ENCODE data around the gene PTPRE. TPM values are rescaled to one million over a fixed set of nuclear protein-coding genes. Genes with fewer than 3 reads are reported as not detected.

PTPRE gene
- total RNA-seq, 1 donor from 2014 or later, result 12.8 TPM

DNA sequence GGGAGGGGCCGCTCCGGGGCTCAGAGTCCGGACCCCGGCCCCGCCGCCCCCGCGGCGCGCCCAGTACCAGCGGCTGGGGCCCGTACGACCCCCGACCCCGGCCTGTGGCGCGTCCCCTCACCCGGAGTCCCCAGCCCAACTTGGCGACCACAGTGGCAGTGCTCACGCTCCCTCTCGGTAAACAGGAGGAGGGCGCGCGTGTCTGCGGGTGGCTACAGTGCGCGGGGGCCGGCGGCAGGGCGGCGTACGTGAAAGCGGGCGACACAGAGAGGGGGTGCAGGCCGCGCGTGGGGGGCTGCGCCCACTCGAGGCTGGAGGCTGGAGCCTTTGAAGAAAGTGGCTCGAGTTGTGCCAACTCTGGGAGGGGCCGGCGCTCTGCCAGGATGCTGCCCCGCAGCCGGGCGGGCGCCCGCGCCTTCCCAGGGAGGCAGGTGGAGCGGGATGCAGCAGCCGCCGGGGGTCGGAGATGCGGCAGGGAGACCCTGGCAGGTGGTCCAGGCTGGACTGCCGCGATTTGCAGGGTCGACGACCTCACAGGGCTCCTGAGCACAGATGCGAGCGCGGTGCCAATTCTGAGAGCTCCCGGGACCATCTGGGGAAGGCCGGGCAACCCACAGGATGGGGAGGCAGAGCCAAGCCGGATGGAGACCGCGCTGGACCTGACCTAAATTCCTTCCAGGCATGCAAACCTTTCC is 655 bp downstream of the PTPRE start:
- DNase-seq (ENCODE audit: low spot score), result no peak

DNA sequence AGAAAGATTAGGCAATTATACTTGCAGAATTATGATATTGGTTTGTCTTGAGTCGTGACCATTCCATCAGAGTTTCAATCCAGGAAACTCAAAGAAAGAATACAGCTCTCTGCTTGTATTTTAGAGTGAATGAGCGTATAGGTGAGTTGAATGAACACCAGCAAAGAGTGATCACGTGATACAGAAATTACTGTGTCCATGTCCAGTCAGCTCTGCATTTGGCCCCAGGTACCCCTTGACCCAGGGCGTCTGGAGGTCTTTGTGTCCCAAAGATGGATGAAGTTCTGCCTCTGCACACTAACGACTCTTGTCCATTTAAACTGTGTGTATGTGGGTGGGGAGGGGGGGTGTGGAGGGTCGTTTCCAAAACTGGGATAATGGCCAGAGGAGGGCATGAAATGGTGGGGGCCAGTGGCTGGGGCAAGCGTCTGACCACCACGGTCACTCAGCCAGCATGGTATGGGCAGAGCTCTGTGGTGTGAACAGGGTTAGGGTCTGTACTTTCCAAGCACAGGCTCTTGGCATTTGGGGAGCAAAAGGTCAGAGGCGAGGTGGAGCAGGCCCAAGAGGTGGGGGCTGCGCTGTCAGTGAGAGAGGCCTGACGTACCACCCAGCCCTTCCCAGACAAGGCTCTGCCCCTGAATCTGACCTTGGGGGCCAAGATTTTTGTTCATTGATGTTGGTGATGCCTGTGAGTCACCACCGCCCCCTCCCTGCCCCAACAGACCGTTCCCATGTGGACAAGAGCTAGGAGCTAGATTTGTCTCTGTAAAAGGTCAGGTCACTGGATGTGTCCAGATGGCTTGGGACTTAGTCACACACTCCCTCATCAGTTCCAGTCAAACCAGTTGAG is 1.4 kb downstream of the PTPRE start:
- no peak for DNase-seq (ENCODE audit: low spot score)

DNA sequence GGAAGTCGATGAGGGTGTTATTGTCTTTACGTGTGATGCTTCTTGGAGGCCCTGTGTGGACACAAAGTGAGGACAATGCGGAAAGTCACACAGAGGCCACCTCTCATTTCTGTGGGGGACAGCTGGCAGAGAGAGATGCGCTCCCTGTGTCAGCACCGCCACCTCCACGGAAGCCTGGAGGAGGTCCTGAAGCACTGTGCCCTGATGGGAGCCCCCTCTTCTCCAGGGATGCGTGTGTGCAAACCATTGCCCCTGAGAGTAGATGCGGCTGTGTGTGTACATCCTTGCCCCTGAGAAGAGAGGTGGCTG is 2.0 kb downstream of the PTPRE start:
- no peak for DNase-seq (ENCODE audit: low spot score)

DNA sequence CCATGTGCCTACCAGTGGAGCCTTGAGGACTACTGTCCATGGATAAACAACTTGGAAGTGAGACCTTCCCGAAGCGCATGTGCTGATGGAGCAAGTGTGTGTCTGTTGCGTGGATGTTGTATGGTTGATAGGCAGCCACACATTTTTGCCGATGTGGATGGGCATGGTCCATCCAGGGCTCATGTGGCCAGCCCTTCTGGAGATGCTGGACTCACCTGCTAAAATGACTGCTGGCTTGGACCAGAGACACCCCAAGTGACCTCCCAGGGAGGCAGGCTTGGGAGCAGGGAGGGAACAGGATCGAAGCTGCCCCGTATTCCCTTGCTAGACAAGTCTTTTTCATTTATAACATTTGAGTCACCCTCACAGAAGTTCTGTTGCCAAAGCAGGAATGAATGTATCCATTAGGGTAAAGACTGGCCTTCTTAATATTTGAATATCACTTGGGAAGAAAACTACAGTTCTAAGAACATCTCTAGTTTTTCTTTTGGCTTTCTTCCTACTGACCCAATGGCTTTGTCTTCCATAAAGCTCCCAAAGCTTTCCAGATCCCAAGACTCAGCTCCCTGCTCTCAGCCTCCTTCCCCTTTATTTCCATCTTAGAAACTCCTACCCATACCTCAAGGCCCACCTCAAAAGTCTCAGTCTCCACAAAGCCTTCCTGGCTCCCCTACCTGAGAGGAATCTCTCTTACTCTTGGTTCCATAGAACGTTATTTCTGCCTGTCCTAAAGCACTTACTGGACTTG is 3.0 kb downstream of the PTPRE start:
- no peak for DNase-seq (ENCODE audit: low spot score)

DNA sequence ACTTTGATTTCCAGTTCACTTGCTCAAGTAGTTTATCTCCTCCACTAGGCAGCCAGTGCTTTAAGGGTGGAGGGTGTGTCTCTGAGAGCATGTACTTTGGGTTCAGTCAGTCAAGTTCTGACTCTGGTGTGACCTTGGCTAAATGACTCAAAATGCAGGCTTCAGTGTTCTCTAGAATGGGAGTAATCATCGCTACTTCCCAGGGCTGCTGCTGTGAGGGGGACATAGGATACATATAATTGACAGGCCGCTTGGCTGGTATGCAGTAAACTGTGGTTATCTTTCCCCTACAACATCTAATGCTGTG is 3.5 kb downstream of the PTPRE start:
- DNase-seq (ENCODE audit: low spot score), result no peak

DNA sequence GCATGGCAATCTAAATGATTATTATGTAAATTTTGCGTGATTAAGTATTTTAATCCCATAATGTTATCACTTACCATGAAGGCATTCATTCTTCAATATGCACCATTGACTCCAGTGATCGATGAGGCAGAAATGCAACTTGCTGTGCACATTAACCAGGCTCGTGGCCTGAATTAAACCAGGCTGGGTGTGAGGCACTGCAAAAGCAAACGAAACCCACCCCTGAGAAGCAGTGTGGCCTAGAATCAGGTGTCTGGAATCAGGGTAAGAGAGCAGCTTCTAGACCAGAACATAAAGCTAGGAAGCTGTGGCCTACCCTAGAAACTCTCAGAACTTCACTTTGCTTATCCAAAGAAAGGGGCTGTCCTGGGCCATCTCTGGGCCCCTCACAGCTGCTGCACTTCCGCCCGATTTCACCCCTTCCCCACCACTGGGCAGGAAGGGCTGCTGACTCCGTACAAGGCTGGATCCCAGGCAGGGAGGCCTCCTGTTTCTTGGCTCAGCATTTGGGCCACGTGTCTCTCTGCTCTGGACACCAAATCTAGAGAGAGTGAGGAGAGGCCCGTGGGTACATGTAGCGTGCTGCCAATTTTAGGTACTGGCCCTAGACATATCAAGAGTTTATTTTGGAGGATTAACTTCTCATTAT is 4.4 kb downstream of the PTPRE start:
- no peak for DNase-seq (ENCODE audit: low spot score)

DNA sequence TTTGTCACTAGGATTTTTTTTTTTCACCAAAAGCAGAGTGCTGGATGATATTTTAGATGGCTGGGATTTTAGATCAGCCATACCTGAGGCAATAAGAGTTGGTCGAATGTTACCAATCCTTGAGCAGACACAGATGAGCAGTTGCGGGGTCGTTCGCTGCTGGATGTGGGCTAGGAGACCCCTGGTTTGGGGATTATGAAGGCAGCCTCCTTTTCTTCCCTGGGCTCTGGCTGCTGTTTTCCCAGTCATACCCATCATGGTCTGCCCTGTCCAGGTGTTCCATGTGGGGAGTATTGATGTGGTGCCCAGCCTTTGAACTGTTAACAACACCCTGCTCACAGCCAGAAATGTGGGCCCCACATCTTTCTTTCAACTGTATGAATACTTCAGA is 5.0 kb downstream of the PTPRE start:
- no peak for DNase-seq (ENCODE audit: low spot score)

DNA sequence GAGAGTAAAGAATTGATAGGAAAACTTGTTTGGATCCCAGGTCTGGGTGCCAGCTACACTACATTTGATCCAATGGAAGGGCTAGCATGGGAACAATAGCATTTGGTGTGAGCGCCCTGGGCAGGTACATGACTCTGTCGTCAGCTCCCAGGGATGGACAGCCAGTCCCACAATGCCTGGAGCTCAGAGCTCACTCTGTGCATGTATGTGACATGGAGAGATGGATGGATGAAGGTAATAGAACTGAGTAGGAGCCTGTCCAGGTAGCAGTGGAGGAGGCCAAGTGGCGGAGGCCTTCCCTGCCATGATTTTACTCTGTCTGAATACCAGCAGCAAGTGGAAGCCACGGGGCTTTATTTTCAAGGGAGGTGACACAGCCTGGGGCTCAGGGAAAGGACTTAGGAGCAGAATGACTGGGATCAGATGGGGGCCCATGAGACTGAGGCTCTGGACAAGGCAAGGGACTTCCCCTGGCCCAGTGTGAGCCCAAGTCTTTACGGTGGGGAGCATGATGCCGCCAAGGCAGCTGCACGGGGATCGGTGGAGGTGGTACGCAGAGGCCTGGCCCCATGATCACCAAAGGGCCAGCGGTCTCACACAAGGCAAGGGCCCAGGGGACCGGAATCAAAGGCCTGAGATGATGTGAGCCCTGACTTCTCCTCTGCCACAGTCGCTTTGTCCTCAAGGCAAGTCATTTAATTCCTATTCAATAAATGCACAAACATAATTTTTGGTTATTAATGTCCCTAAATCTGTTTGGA is 5.9 kb downstream of the PTPRE start:
- DNase-seq (ENCODE audit: low spot score), result no peak

DNA sequence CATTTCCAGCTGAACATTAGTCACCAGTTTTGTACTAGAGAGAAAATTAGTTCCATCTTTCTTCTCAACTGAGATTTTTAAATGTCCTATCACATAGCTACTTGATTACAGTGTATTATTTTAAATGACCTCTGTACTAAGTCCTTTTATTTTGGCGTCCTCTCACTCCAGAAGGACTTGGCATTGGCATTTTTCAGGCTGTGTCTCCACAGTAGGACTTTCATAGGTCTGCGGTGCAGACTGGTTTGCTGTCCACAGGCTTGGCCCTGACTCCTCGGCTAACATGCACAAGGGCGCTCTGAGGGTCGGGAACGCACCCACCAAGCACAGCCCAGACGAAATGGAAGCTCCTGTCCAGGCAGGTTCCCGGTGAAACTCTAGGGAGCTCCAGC is 6.5 kb downstream of the PTPRE start:
- no peak for DNase-seq (ENCODE audit: low spot score)

DNA sequence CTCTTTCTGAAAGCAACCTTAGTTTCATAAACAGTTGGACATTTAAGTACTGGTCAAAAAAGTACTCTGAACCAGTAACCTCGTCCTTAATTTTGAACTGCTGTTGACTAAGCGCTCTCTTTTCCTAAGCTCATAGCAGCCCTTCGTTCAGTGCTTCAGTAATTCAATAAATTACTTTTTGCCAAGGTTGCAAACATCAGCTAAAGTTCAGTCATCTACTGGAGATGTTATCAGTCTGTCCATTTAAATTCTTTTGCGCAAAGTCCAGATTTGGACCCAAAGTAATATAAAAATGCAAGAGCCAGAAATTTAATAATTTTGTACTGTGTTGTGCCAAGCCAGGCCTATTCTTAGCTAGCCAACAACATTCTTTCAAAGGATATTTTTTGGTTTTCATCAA is 8.4 kb downstream of the PTPRE start:
- no peak for DNase-seq (ENCODE audit: low spot score)

DNA sequence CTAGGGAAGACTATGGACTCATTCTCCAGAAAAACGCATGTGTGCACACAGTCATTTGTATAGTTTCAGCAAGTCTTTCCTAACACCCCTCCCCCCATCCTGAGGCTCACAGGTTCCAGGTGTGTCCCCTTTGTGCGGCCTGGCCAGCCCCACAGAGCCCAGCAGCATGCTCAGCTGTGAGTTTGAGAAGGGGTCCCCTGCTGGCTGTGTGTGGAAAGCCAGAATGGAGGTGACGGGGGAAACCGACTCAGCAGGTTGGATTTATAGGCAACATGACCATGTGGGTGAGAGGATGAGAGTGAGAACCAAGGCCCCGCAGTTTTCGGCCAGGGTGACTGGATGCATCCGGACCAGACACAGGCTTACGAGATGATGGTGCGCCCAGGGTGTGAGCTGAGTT is 9.9 kb downstream of the PTPRE start:
- DNase-seq (ENCODE audit: low spot score), result no peak

DNA sequence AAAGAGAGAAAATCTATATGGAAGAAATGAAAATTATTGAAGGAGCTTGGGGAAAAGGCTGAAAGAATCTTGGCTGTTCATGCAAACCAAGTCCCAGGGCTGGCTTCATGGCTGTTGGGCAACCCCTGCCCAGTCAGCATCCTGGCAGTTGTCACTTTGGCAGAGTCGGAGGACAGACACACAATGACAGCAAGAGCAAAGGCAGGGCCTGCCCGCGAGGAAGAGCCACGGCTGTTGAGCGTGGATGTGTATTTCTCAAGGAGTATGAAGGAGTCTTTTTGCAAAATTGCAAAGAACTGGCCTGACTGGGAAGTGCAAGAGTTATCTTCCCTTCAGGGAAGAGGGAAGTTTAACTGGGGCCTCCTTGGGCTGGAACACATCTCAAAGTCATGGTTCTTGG is 11.7 kb downstream of the PTPRE start:
- no peak for DNase-seq (ENCODE audit: low spot score)

DNA sequence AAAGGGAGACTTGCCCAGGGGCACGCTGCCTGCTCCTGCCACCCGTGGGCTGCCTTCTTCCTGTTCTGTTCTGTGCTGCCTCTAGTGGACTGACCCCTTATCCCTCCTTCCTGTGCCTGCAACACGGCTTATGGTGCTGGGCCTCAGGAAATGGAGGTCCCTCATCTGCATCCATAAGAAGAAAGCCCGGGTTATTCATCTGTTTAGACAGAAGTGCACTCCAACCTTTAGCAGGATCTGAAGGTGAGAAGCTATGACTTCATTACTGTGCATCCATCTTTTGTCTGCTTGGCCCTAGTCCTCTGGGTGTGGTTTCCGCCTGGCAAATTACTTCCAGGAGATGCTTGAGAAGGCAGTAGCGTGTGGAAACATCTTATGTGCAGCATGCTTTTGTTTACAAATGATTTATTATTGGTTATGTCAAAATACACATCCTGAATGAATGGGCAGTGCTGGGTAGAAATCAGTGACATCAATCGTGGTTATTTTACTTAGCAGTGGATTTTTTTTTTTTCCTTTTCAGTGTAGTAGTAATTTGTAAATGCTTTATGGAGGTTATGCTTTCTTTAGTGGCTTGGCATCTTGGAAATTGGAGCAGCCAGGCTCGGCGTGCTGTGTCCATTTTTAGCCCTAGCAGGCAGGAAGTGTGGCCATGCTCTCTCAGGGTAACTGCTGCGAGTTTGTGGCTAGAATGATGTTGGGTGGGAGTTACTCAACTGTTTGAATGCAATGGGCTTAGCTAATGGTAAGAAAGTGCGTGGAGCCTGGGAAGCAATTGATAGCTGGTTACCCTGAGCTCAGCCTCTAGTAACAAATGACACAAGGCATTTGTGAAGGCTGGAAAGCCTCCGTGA is 12.7 kb downstream of the PTPRE start:
- DNase-seq (ENCODE audit: low spot score), result no peak

DNA sequence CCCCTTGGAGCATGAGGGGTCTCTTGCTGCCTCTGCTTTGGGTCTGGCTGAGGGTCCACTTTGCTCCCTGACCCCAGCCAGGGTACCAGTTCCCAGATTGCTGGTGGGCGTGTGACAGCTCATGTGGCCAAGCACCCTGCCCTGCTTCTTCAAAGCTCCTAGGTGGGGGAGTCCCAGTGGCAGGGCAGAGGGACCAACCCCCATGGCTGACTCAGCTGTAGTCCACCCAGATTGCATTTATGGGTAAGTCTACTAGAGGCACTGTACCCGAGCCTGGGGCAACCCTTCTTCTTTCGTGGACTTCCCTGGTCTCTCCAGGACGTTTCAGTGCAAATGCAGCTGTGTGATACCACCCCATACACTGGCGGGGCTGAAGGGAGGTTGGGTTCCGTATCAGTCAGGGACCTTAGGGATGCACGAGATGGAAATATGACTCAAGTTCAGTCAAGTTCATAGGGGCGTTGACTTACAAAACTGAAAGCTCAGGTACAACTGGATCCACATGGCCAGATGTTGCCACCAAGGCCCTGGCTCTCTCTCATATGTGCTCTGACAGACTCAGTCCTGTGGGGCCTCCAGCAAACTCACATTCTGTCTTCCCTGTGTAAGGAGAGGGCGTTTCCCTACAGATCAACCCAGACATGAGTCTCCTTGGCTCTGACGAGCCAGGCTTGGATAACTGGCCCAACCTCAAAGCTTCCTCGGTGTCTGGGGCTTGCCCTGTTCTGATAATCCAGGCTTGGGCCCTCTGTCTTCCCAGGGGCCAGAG is 13.6 kb downstream of the PTPRE start:
- no peak for DNase-seq (ENCODE audit: low spot score)

DNA sequence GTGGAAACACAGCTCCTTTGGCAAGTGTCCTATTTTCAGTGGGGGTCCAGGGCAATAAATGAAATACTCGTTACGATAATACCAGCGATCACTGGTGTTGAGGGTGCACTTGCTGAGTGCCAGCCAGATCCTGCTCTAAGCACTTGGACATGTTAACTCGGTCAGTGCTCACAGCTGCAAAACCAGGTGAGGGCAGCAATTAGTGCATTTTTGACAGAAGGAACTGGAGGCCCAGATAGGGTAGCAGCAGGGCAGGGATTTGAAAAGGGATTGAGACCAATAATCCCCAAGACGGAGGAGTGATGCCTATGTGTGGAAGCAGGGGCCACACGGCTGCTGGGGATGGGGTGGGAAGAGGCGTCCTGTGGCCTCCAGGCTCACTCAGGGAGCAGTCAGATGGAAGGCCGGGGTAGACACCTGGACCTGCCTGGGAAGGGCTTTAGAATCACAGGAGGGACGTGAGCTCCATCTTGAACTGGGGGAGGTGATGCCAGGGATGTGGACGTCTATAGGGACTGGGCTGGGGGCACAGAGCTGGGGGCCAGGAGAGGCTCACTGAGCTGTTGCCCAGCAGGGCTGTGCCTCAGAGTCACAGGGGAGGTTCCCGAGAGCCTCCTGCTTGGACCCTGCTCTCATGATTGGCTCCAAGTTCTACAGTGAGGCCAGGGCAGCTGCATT is 14.3 kb downstream of the PTPRE start:
- no peak for DNase-seq (ENCODE audit: low spot score)

DNA sequence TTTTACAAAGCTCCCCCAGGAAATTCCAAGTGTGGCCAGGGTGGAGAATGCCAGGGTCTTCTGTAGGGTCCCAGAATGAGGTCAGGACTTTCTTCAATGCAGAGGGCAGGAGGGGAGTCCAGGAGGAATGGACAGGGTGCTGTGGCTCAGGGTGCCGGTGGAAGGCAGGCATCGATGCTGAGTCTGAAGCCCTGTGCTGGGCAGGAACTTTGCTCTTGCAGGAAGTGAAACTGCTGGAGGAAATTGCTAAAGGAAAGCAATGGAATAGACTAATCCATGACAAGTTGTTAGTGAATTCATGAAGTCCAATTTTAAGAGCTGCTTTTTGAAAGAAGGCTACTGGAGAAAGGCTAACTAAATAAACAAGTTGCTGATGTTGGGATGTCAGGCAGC is 14.8 kb downstream of the PTPRE start:
- no peak for DNase-seq (ENCODE audit: low spot score)

DNA sequence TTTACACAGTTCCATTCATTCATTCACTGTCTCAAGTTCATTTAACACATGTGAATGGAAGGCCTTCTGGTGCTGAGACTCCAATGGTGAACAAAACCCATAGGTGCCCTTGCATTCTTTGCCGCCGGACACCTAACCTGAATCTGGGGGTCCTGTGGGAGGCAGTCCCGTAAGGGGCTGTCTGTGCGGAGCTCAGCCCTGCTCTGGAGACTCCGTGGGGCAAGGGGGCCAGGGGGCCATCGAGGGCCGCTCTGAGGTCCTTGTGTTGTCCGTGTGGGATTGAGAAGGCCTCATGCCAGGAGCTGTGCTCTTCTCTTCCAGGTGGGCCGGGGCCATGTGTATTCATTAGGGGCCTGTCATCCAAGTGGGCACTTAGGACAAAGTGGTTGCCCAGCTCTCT is 15.3 kb downstream of the PTPRE start:
- DNase-seq (ENCODE audit: low spot score), result no peak

DNA sequence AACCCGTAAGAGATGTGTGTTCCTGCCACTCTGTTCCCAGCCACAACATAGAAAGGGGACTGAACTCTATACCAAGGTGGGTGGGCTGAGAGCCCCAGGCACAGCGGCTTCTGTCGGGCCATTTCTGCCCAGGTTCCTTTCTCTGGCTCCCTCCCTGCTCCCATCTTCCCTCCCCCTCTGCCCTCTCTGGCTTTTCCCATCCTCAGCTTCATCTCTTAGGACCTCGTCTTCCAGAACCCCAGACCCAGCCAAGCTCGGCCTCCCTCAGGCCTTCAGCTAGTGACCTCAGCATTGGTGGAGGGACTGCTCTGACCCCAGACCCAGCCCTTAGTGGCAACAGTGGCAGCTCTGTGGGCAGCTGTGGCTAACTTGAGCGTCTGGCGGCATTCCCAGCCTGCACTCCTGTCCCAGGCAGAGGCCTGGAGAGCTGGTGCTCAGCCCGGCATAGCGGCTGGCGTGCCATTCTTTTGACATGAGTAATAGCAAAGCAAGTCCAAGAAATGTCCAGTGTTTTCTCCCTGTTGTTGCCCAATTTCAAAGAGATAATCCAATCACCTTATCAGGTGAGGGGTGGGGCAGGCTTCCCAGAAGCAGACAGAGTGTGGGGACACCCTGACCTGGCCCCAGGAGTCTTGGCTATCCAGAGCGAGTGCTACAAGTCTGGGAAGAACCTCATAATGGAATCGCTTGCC is 15.9 kb downstream of the PTPRE start:
- DNase-seq (ENCODE audit: low spot score), result no peak

DNA sequence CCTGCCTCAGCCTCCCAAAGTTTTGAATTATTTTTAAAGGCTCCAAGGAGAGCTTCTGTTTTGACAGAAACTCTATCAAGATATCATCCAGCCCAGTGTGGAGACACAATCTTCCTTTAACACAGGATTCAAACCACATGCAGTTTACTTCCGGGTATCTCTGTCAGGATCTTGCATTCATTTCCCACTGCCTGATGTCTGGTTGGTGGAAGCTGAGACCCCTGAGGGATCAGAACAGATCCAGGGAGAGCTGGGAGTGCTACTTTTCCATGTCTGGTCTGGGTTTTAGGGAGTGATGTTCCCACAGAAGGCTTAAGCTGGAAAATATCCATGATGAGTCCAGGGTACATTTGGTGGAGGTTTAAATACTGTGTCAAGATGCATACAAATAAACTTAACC is 16.7 kb downstream of the PTPRE start:
- DNase-seq (ENCODE audit: low spot score), result no peak
